ENCODE results near the gene NUCB1. TPM values are rescaled to one million over a fixed set of nuclear protein-coding genes. Genes with fewer than 3 reads are reported as not detected.

The NUCB1 gene
- total RNA-seq, 2 experiments from 2014 or later: 73.7 to 77.0 TPM

GRCh38 chr19:48959341-48960239 lies 59.5 kb downstream of the NUCB1 start:
- Mint-ChIP-seq H3K27me3 (no peaks in the 10 kb centered on the region), H3K4me1 (ENCODE audit: low read depth) (peaks cover 55% of the 10 kb centered on the region), H3K9me3 (no peaks in the 10 kb centered on the region), H3K4me3 (no peak overlapping the region), H3K27ac (no peak overlapping the region), H3K36me3 (ENCODE audit: low read depth) (peaks cover 12% of the 10 kb centered on the region)
- intact Hi-C loops (cut with DNase I, micrococcal nuclease): no loop called here
- Histone ChIP-seq H3K36me3 (ENCODE audit: insufficient read depth, low read length) (no peaks in the 10 kb centered on the region), H3K4me1 (ENCODE audit: insufficient read depth, low read length) (peaks cover 58% of the 10 kb centered on the region), H3K27ac (ENCODE audit: low read depth in 1 of 2, low read length in 2 of 2) (no peak overlapping the region), H3K4me3 (ENCODE audit: low read length) (no peak overlapping the region), H3K9me3 (ENCODE audit: control insufficient read depth in 1 of 2, insufficient read depth in 1 of 2, low read length in 2 of 2) (no peaks in the 10 kb centered on the region), H3K27me3 (ENCODE audit: control insufficient read depth in 1 of 2, insufficient read depth in 2 of 2, low read length in 2 of 2) (no peaks in the 10 kb centered on the region)
- TF ChIP-seq CTCF (IDR thresholded peaks at IDR 0.05): no peak
- ATAC-seq (ENCODE audit: poor library complexity) (no peak), DNase-seq (peak in 2 of 14 experiments; percentile 28 to 40)
- ChIA-PET POLR2A (interaction anchor here (0.6 to 1.0 kb wide), 3 partner anchors 11 to 27 kb away, joined by 3 to 8 read pairs (median 5); partner anchors contain the start of gene DHDH), CTCF (interaction anchor here (0.9 kb wide), 1 partner anchor 11 kb away, joined by 3 read pairs; no protein-coding TSS in a partner anchor)

DNA sequence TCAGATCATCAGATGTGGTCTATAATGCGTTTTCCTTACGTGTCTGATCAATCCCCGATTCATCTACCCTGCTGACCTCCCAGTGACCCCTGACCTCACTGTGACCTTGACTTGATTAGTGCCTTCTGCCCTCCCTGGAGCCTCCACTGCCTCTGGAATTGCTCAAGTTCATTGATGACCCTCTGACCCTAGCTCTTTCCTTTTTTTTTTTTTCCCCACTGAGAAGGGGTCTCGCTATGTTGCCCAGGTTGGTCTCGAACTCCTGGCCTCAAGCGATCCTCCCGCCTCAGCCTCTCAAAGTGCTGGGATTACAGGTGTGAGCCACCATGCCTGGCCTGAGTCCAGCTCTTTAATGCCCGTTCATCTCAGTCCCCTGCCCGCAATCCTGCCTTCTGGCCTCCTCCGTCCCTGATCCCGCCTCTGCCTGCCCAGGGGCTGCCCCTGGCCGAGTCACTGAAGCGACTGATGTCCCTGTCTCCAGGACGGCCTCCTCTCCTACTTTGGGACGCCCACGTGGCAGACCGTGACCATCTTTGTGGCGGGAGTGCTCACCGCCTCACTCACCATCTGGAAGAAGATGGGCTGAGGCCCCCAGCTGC lies 61.0 kb downstream of the NUCB1 start:
- ATAC-seq (ENCODE audit: poor library complexity) (no peak), DNase-seq (no peak)
- no peak overlapping the region for H3K4me3 ChIP-seq (ENCODE audit: low read length)
- no peaks in the 10 kb centered on the region for H3K27me3 Mint-ChIP-seq
- peaks cover 24% of the 10 kb centered on the region for H3K36me3 Mint-ChIP-seq (ENCODE audit: low read depth)
- H3K4me1 ChIP-seq (ENCODE audit: insufficient read depth, low read length): peaks cover 56% of the 10 kb centered on the region
- intact Hi-C loops (cut with DNase I, micrococcal nuclease): no loop called here
- H3K27me3 ChIP-seq (ENCODE audit: control insufficient read depth in 1 of 2, insufficient read depth in 2 of 2, low read length in 2 of 2): peaks cover 0 to 2% of the 10 kb centered on the region in 2 experiments
- peak overlapping the region; percentile 60 for H3K4me3 Mint-ChIP-seq
- POLR2A ChIA-PET: interaction anchor here (1.0 to 1.5 kb wide), 3 partner anchors 8 to 89 kb away, joined by 3 to 5 read pairs (median 4); partner anchors contain the start of gene PPP1R15A
- no peaks in the 10 kb centered on the region for H3K9me3 ChIP-seq (ENCODE audit: control insufficient read depth in 1 of 2, insufficient read depth in 1 of 2, low read length in 2 of 2)
- CTCF ChIA-PET: interaction anchor here (1.1 kb wide), 1 partner anchor 10 kb away, joined by 5 read pairs; no protein-coding TSS in a partner anchor
- no peak for TF ChIP-seq CTCF (IDR thresholded peaks at IDR 0.05)
- H3K27ac ChIP-seq (ENCODE audit: low read depth in 1 of 2, low read length in 2 of 2): no peak overlapping the region
- peaks cover 59% of the 10 kb centered on the region for H3K4me1 Mint-ChIP-seq (ENCODE audit: low read depth)
- peaks cover 2% of the 10 kb centered on the region for H3K36me3 ChIP-seq (ENCODE audit: insufficient read depth, low read length)
- H3K9me3 Mint-ChIP-seq: no peaks in the 10 kb centered on the region
- H3K27ac Mint-ChIP-seq: peak overlapping the region; percentile 76

DNA sequence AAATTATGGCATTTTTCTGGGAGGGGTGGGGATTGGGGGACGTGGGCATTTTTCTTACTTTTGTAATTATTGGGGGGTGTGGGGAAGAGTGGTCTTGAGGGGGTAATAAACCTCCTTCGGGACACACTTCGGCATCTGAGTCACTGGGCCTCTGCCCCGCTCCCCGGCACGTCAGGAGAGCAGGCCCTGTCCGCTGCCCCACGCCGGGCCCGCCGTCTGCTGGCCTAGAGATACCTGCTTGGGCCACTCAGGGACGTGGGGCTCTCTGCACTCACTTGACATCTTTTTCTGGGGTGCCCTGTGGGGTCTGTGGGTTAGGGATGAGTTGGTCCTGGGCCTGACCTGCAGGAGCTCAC lies 61.5 kb downstream of the NUCB1 start:
- Histone ChIP-seq H3K4me1 (ENCODE audit: insufficient read depth, low read length) (peaks cover 58% of the 10 kb centered on the region), H3K27ac (ENCODE audit: low read depth in 1 of 2, low read length in 2 of 2) (peak overlapping the region; percentile 55 to 58), H3K36me3 (ENCODE audit: insufficient read depth, low read length) (peaks cover 7% of the 10 kb centered on the region), H3K4me3 (ENCODE audit: low read length) (no peak overlapping the region), H3K9me3 (ENCODE audit: control insufficient read depth in 1 of 2, insufficient read depth in 1 of 2, low read length in 2 of 2) (peaks cover 0 to 3% of the 10 kb centered on the region in 2 experiments), H3K27me3 (ENCODE audit: control insufficient read depth in 1 of 2, insufficient read depth in 2 of 2, low read length in 2 of 2) (peaks cover 0 to 2% of the 10 kb centered on the region in 2 experiments)
- Mint-ChIP-seq H3K4me1 (ENCODE audit: low read depth) (peaks cover 58% of the 10 kb centered on the region), H3K27ac (peak overlapping the region; percentile 97), H3K9me3 (no peaks in the 10 kb centered on the region), H3K27me3 (no peaks in the 10 kb centered on the region), H3K4me3 (peak overlapping the region; percentile 59), H3K36me3 (ENCODE audit: low read depth) (peaks cover 29% of the 10 kb centered on the region)
- ATAC-seq (ENCODE audit: poor library complexity) (no peak), DNase-seq (no peak)
- CTCF ChIA-PET: interaction anchor here (1.0 to 1.1 kb wide), 2 partner anchors 9 to 32 kb away, joined by 3 to 5 read pairs; partner anchors contain the start of genes GYS1 and RUVBL2
- no peak for TF ChIP-seq CTCF (IDR thresholded peaks at IDR 0.05)
- intact Hi-C loops (cut with DNase I, micrococcal nuclease): no loop called here
- POLR2A ChIA-PET: interaction anchor here (0.7 to 1.5 kb wide), 4 partner anchors 8 to 598 kb away, joined by 3 to 5 read pairs (median 4); partner anchors contain the start of genes PPP1R15A and TMEM143

Measured in CD4-positive, alpha-beta T cell (primary cell).